T-cell (primary cell): ENCODE data around the gene FZD10. TPM values are rescaled to one million over a fixed set of nuclear protein-coding genes. Genes with fewer than 3 reads are reported as not detected.

Source experiments
- ATAC-seq, 4 experiments: fragments of 200-7000 bp in 3 of 4; fragments of 150-1000 bp in 1 of 4; cut with Tn5 transposase; replicated peaks in 1 of 4; 1 replicate in 3 of 4; 2 replicates in 1 of 4; pipeline ENCODE4 v1.10.0; 2021; ENCODE audit warnings: moderate library complexity in 3 of 4, mild to moderate bottlenecking in 2 of 4, moderate number of reproducible peaks in 1 of 4
- CTCF ChIA-PET, 2 donors: fragments of 300-600 bp; sonication (Branson Sonifier 250); formaldehyde crosslinking; loops; one replicate each; lab custom pipeline; 2022; ENCODE audit warnings: antibody characterized with exemption in 2 of 2; lab: Charles Lee
- POLR2A ChIA-PET, 2 donors: fragments of 300-600 bp; sonication (Branson Sonifier 250); formaldehyde crosslinking; loops; one replicate each; lab custom pipeline; 2022; ENCODE audit warnings: antibody characterized with exemption in 2 of 2; lab: Charles Lee
- DNase-seq, 35 experiments: peaks; one replicate each; pipeline versions ENCODE4 v3.0.0 to v3.0.0-alpha.2; 2013 to 2023
- H3K27ac ChIP-seq: one replicate; pipeline ENCODE4 v1.5.1; 2013; ENCODE audit warnings: low read length
- H3K27me3 ChIP-seq, 2 experiments: replicated peaks in 1 of 2; 1 replicate in 1 of 2; 2 replicates in 1 of 2; pipeline versions ENCODE4 v1.6.1 to v1.7.0; 2013; ENCODE audit warnings: low read length in 1 of 2, mixed read lengths in 1 of 2; ENCODE audit not compliant: control insufficient read depth in 2 of 2, insufficient read depth in 2 of 2; ENCODE audit errors: extremely low read depth in 1 of 2
- H3K36me3 ChIP-seq, 2 donors: 1 replicate in 1 of 2; 2 replicates in 1 of 2; pipeline versions ENCODE4 v1.6.1 to v1.7.0; 2013; ENCODE audit warnings: low read length in 1 of 2; ENCODE audit not compliant: control insufficient read depth in 2 of 2, insufficient read depth in 1 of 2; ENCODE audit errors: extremely low read depth in 1 of 2
- H3K4me1 ChIP-seq, 2 experiments: 1 replicate in 1 of 2; 2 replicates in 1 of 2; pipeline versions ENCODE4 v1.6.1 to v1.7.0; 2013; ENCODE audit warnings: low read length in 2 of 2, mixed read lengths in 1 of 2; ENCODE audit not compliant: insufficient read depth in 2 of 2, control insufficient read depth in 1 of 2; ENCODE audit errors: extremely low read depth in 1 of 2
- H3K4me3 ChIP-seq, 2 donors: 1 replicate in 1 of 2; 2 replicates in 1 of 2; pipeline versions ENCODE4 v1.5.1 to v1.7.0; 2013; ENCODE audit warnings: mild to moderate bottlenecking in 2 of 2, low read length in 1 of 2, moderate library complexity in 1 of 2; ENCODE audit not compliant: control insufficient read depth in 1 of 2; ENCODE audit errors: extremely low read depth in 1 of 2
- H3K9me3 ChIP-seq: 2 replicates; pipeline ENCODE4 v1.7.0; 2013
- H3K27ac Mint-ChIP-seq, 2 donors: one replicate each; pipeline ENCODE4 v1.8.0; 2020 to 2021; ENCODE audit warnings: mild to moderate bottlenecking in 2 of 2, mixed read lengths in 2 of 2
- H3K27me3 Mint-ChIP-seq, 2 donors: one replicate each; pipeline ENCODE4 v1.8.0; 2021 to 2022; ENCODE audit warnings: mixed read lengths in 2 of 2
- H3K36me3 Mint-ChIP-seq: one replicate; pipeline ENCODE4 v1.8.0; 2021; ENCODE audit warnings: mixed read lengths
- H3K4me1 Mint-ChIP-seq, 3 donors: one replicate each; pipeline ENCODE4 v1.8.0; 2020 to 2022; ENCODE audit warnings: mixed read lengths in 3 of 3, mild to moderate bottlenecking in 1 of 3
- H3K4me3 Mint-ChIP-seq, 3 donors: one replicate each; pipeline ENCODE4 v1.8.0; 2020 to 2022; ENCODE audit warnings: mild to moderate bottlenecking in 3 of 3, mixed read lengths in 3 of 3, moderate library complexity in 3 of 3
- H3K9me3 Mint-ChIP-seq, 3 donors: one replicate each; pipeline ENCODE4 v1.8.0; 2020 to 2022; ENCODE audit warnings: mixed read lengths in 3 of 3
- WGBS: methylation state at CpG from one replicate; pipeline ENCODE4 v1.1.5; 2013; ENCODE audit warnings: missing lambda C conversion rate; ENCODE audit not compliant: insufficient coverage; 5-methylcytosine and 5-hydroxymethylcytosine counted together
- total RNA-seq, 35 experiments: library from RNA in 6 of 35; stranded (reverse) in 6 of 35; fragments of 120-200 nt in 1 of 35; gene quantifications; one replicate each; pipeline versions ENCODE4 v1.2.1 to v1.2.4 and lab custom pipeline; 2013 to 2026

FZD10 gene
- total RNA-seq, 5 donors from 2014 or later (not counting 1 experiment from before 2014, with no cell fraction given), result not detected

DNA sequence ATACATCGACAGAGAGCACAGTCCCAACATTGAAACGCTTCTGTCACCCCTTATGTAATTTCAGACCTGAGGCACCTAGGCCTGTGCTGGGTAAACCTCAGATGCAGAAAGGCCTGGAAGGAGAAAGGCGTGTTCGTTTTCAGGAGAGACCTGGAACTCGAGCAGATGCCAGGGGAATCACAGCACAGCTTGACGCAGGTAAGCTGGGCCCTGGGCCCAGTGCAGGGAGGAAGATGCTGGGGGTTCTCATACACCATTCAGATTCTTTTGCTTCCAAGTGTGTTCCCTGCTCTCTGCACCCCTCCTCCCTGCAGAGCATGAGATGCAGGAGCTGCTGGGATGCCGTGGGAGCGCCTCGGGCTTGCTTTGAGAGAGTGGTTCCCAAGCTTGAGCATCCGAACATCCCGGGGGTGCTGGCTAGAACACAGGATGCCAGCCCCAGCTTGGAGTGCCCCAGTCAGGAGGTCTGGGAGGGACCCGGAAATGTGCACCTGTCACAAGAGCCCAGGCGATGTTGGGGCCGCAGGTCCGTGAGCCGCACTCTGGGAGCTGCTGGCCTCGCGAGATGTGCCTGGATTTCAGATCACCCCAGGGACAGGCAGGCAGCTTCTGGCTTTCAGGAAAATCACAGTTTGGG, 35.9 kb downstream of the FZD10 start:
- H3K4me1 ChIP-seq, result no peaks in the 10 kb centered on the region
- no peak overlapping the region for H3K27ac Mint-ChIP-seq

DNA sequence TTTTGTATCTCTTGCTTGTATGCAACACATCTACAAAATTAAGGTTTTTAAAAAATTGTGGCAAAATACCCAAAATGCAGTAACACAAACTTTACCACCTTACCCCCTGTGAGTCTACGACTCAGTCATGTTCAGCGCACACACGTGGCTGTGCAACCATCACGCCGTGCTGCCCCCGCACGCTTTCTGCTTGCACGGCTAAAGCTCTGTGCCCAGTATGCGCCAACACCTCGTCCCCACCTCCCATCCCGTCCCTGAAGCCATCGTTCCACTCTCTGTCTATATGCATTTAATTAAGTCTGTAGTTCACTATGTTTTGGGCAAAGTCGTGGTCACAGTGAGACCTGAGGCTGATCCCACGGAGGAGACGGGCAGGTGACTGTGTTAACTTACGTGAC, 36.4 kb downstream of the FZD10 start:
- POLR2A ChIA-PET, result interaction anchor here in 1 of 2 donors (0.6 kb wide), 1 partner anchor 34 kb away, joined by 3 read pairs; no protein-coding TSS in a partner anchor
- H3K27me3 ChIP-seq, result peaks cover 0 to 8% of the 10 kb centered on the region in 2 experiments
- peaks cover 0 to 9% (median 8%) of the 10 kb centered on the region in 3 donors for H3K9me3 Mint-ChIP-seq
- H3K36me3 ChIP-seq, result no peaks in the 10 kb centered on the region
- WGBS, result 88% methylated on average over 11 of the region's 16 CpGs
- H3K9me3 ChIP-seq, result no peaks in the 10 kb centered on the region
- no peak for DNase-seq
- H3K36me3 Mint-ChIP-seq, result no peaks in the 10 kb centered on the region
- no peak overlapping the region for H3K27ac Mint-ChIP-seq
- H3K27me3 Mint-ChIP-seq, result peaks cover 5 to 13% of the 10 kb centered on the region in 2 donors
- no peaks in the 10 kb centered on the region for H3K4me1 ChIP-seq
- H3K4me3 Mint-ChIP-seq, result no peak overlapping the region
- H3K4me1 Mint-ChIP-seq, result no peaks in the 10 kb centered on the region
- no peak for ATAC-seq
- no peak overlapping the region for H3K4me3 ChIP-seq
- CTCF ChIA-PET, result no interaction called here
- no peak overlapping the region for H3K27ac ChIP-seq

More for the DNA sequence above, 35.9 kb downstream of the FZD10 start:
- no peak overlapping the region for H3K4me3 Mint-ChIP-seq
- Histone ChIP-seq H3K27me3 (peaks cover 0 to 8% of the 10 kb centered on the region in 2 experiments), H3K9me3 (no peaks in the 10 kb centered on the region), H3K27ac (no peak overlapping the region), H3K4me3 (no peak overlapping the region), H3K36me3 (no peaks in the 10 kb centered on the region)
- ATAC-seq (no peak), DNase-seq (no peak)
- peaks cover 5 to 11% of the 10 kb centered on the region in 2 donors for H3K27me3 Mint-ChIP-seq
- H3K4me1 Mint-ChIP-seq, result no peaks in the 10 kb centered on the region
- CTCF ChIA-PET, result no interaction called here
- no peaks in the 10 kb centered on the region for H3K36me3 Mint-ChIP-seq
- WGBS, result 86% methylated on average over 13 of the region's 18 CpGs
- POLR2A ChIA-PET, result interaction anchor here in 1 of 2 donors (0.6 kb wide), 1 partner anchor 34 kb away, joined by 3 read pairs; no protein-coding TSS in a partner anchor
- H3K9me3 Mint-ChIP-seq, result peaks cover 0 to 9% (median 6%) of the 10 kb centered on the region in 3 donors

DNA sequence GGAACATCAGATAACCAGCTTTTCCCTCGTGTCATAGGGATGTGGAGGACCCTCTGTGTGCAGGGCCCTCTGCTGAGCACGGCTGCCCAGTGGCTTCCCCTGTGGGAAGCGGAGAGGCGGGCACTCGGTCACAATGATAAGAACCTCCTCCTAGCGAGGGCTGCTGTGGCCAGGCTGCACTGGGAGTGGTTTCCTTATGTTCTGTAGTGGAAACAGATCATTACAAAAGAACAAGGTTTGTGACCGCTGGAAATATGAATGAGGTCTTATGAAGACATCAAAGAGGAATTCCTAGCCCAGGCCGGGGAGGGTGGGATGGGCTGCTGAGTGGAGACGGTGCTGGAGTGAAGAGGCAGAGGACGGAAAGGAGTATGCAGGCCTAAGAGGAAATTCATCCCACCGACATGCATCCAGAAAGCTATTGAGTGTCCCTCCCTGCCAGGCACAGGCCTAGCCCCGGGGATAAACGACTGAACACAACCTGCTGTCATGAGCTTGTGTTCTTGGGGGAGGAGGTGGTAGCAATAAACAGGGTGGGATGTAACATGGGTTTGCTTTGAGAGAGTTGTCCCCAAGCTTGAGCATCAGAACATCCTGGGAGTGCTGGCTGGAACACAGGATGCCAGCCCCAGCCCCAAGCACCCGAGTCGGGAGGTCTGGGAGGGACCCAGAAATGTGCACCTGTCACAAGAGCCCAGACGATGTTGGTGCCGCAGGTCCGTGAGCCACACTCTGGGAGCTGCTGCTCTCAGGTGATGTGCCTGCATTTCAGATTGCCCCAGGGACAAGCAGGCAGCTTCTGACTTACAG, 37.5 kb downstream of the FZD10 start:
- Mint-ChIP-seq H3K9me3 (peaks cover 0 to 11% (median 9%) of the 10 kb centered on the region in 3 donors), H3K36me3 (no peaks in the 10 kb centered on the region), H3K27me3 (peaks cover 5 to 16% of the 10 kb centered on the region in 2 donors), H3K4me1 (no peaks in the 10 kb centered on the region), H3K27ac (no peak overlapping the region), H3K4me3 (no peak overlapping the region)
- ChIA-PET POLR2A (no interaction called here), CTCF (no interaction called here)
- DNase-seq, result no peak
- Histone ChIP-seq H3K36me3 (no peaks in the 10 kb centered on the region), H3K4me1 (no peaks in the 10 kb centered on the region), H3K27ac (no peak overlapping the region), H3K27me3 (peaks cover 0 to 11% of the 10 kb centered on the region in 2 experiments), H3K9me3 (no peaks in the 10 kb centered on the region), H3K4me3 (no peak overlapping the region)
- ATAC-seq, result no peak
- WGBS, result 65% methylated on average over 13 of the region's 18 CpGs

DNA sequence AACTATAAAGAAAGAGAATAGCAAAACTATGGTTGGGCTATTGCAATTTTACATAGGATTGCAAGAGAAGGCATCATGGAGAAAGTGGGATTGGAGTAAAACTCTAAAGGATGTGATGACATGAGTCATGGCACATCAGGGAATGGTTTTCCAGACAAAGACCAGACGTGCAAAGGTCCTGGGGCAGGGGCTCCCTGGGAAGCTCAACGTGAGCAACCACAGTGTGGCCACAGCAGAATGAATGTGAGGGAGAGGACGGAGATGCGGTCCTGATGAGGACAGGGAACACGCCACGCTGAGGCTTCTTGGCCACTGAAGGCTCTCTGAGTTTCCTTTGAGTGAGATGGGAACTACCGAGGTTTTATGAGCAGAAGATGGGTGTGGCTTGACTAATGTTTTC, 38.2 kb downstream of the FZD10 start:
- Mint-ChIP-seq H3K4me3 (no peak overlapping the region), H3K27ac (no peak overlapping the region), H3K27me3 (peaks cover 5 to 17% of the 10 kb centered on the region in 2 donors), H3K4me1 (no peaks in the 10 kb centered on the region), H3K9me3 (peaks cover 0 to 11% (median 9%) of the 10 kb centered on the region in 3 donors), H3K36me3 (no peaks in the 10 kb centered on the region)
- ChIA-PET POLR2A (no interaction called here), CTCF (interaction anchor here in 1 of 2 donors (0.5 kb wide), 1 partner anchor 181 kb away, joined by 4 read pairs; no protein-coding TSS in a partner anchor)
- DNase-seq, result no peak
- H3K27ac ChIP-seq, result no peak overlapping the region
- no peak overlapping the region for H3K4me3 ChIP-seq
- ATAC-seq, result no peak
- H3K4me1 ChIP-seq, result no peaks in the 10 kb centered on the region
- WGBS, result 82% methylated on average over 7 of the region's 7 CpGs
- H3K36me3 ChIP-seq, result no peaks in the 10 kb centered on the region
- H3K27me3 ChIP-seq, result peaks cover 0 to 17% of the 10 kb centered on the region in 2 experiments
- H3K9me3 ChIP-seq, result no peaks in the 10 kb centered on the region

DNA sequence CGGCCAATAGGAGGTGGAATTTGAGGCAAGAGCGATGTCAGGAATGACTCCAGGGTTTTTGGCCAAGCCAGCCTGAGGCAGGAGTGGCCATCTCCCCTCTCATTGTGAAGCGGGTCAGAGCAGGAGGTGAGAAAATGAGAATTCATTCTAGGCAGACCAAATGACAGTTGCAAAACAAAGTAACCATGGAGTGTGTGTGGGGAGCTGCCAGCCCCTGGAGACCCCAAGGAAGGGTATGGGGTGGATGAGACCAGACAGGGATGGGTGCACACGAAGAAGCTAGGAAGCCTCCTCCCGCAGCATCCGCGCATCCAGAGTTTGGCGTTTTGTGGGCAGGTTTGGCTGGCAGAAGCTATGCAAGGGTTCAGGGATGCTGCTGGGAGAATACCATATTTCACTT, 38.8 kb downstream of the FZD10 start:
- H3K4me3 ChIP-seq, result no peak overlapping the region
- no peaks in the 10 kb centered on the region for H3K36me3 Mint-ChIP-seq
- no peak for ATAC-seq
- no peaks in the 10 kb centered on the region for H3K4me1 ChIP-seq
- H3K4me3 Mint-ChIP-seq, result no peak overlapping the region
- H3K27me3 ChIP-seq, result peaks cover 0 to 22% of the 10 kb centered on the region in 2 experiments
- no peaks in the 10 kb centered on the region for H3K36me3 ChIP-seq
- no peaks in the 10 kb centered on the region for H3K4me1 Mint-ChIP-seq
- H3K27me3 Mint-ChIP-seq, result peaks cover 6 to 16% of the 10 kb centered on the region in 2 donors
- no peaks in the 10 kb centered on the region for H3K9me3 ChIP-seq
- H3K27ac ChIP-seq, result no peak overlapping the region
- H3K9me3 Mint-ChIP-seq, result peaks cover 0 to 11% (median 9%) of the 10 kb centered on the region in 3 donors
- WGBS, result 90% methylated on average over 4 of the region's 8 CpGs
- no peak for DNase-seq
- no peak overlapping the region for H3K27ac Mint-ChIP-seq
- POLR2A ChIA-PET, result no interaction called here
- CTCF ChIA-PET, result interaction anchor here in 1 of 2 donors (0.5 kb wide), 1 partner anchor 181 kb away, joined by 4 read pairs; no protein-coding TSS in a partner anchor

DNA sequence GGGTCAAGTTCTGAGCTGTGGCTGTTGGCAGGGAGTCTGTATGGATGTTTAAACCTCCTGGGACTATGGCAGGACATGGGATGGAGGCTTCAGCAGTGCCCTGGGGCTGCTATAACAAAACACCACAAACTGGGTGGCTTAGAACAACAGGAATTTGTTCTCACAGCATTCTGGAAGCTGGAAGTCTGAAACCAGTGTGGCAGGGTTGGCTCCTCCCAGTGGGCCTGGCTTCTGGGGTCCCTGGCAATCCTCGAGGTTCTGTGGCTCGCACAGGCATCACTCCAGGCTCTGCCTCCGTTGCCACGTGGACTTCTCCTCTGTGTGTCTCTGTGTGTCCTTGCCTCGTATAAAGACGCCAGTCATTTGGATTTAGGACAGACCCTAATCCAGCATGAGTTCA, 39.9 kb downstream of the FZD10 start:
- Mint-ChIP-seq H3K36me3 (no peaks in the 10 kb centered on the region), H3K9me3 (peaks cover under 1 to 13% (median 11%) of the 10 kb centered on the region in 3 donors), H3K4me3 (no peak overlapping the region), H3K27me3 (peaks cover 6 to 16% of the 10 kb centered on the region in 2 donors), H3K27ac (no peak overlapping the region), H3K4me1 (no peaks in the 10 kb centered on the region)
- WGBS, result 66% methylated on average over 6 of the region's 6 CpGs
- Histone ChIP-seq H3K27ac (no peak overlapping the region), H3K27me3 (peaks cover 0 to 19% of the 10 kb centered on the region in 2 experiments), H3K4me1 (no peaks in the 10 kb centered on the region), H3K4me3 (no peak overlapping the region), H3K9me3 (no peaks in the 10 kb centered on the region), H3K36me3 (no peaks in the 10 kb centered on the region)
- CTCF ChIA-PET, result no interaction called here
- DNase-seq (no peak), ATAC-seq (no peak)
- POLR2A ChIA-PET, result no interaction called here
